Pancreas (tissue), 10 donors: ENCODE measurements around the gene QKI. TPM values are rescaled to one million over a fixed set of nuclear protein-coding genes. Genes with fewer than 3 reads are reported as not detected.

Source experiments
- ATAC-seq, 4 donors: fragments of 200-7000 bp; cut with Tn5 transposase; one replicate each; pipeline versions ENCODE4 v1.8.0 to v1.9.1; 2020; ENCODE audit warnings: mild to moderate bottlenecking in 4 of 4, moderate library complexity in 4 of 4
- DNase-seq, 6 donors: peaks; one replicate each; pipeline ENCODE4 v3.0.0-alpha.2; 2020
- FAIRE-seq: peaks from 2 replicates; lab custom pipeline; 2012; peaks lifted over from hg19 to GRCh38; lab: Jason Lieb, UNC
- H3K27ac ChIP-seq, 4 donors: fragments of 200-600 bp; sonication (generic); 1 replicate in 3 of 4; 2 replicates in 1 of 4; pipeline versions ENCODE4 v1.5.0 to v1.8.0; 2020
- H3K27me3 ChIP-seq, 4 donors: fragments of 200-600 bp; one replicate each; pipeline ENCODE4 v1.8.0; 2021
- H3K36me3 ChIP-seq, 3 donors: fragments of 200-600 bp; sonication (generic) in 1 of 3; one replicate each; pipeline versions ENCODE4 v1.5.0 to v1.8.0; 2020 to 2021
- H3K4me1 ChIP-seq, 3 donors: fragments of 200-600 bp; one replicate each; pipeline ENCODE4 v1.8.0; 2021
- H3K4me3 ChIP-seq, 4 donors: fragments of 200-600 bp; sonication (generic) in 2 of 4; one replicate each; pipeline versions ENCODE4 v1.5.0 to v1.8.0; 2020 to 2021
- H3K9me3 ChIP-seq, 4 donors: fragments of 200-600 bp; one replicate each; pipeline ENCODE4 v1.8.0; 2021
- WGBS, 2 donors: extraction: QIAGEN DNeasy Blood & Tissue Kit; methylation state at CpG; one replicate each; pipeline ENCODE4 v1.1.7; 2013; 5-methylcytosine and 5-hydroxymethylcytosine counted together
- intact Hi-C, 3 donors: fragments of 100-400 bp; cut with DNase I; formaldehyde crosslinking; loops; one replicate each; pipeline versions ENCODE4 v1.11.1 to v1.14.2; 2022
- polyA plus RNA-seq, 2 donors: library from polyadenylated mRNA; stranded (reverse); fragments of 200-250 nt; gene quantifications; one replicate each; pipeline ENCODE4 v1.2.3, GENCODE V29; 2013
- total RNA-seq, 6 donors: library from RNA; stranded (reverse); fragmentation: NEBNext Ultra II Directional in 4 of 6; extraction: Animal tissue kit (Norgen Biotek cat#: 25700) in 4 of 6; gene quantifications; one replicate each; pipeline versions ENCODE4 v1.2.1 to v1.2.4, GENCODE V29; 2021 to 2023
- TF ChIP-seq, protein P1 (sequence below), 4 donors: fragments of 200-600 bp; sonication (generic) in 3 of 4; IDR thresholded peaks; one replicate each; pipeline versions ENCODE4 v1.5.0 to v1.8.0; 2021; ENCODE audit warnings: antibody characterized with exemption in 4 of 4
- donor health status: healthy with polysubstance abuse.
- donor health status: DM: no; HTN: no; CAD: no; lungs with moderate emphysema.
- donor health status: DM: no; HTN: no; CAD: no.
- donor health status: control.
- donor health status: control.
- donor health status: Bipolar disorder and iron deficiency.
- donor health status: DM: yes; HTN: yes; CAD: no.
- donor health status: DM: no; HTN: no; CAD: no.
- donor health status: DM: no; HTN: no; CAD: no.
- donor health status: DM: yes; HTN: yes; CAD: no.

QKI gene
- total and polyA plus RNA-seq, 8 donors, result 9.0 to 52.6 (median 21.6) TPM

GRCh38 chr6:163398815-163399214 is 15.7 kb upstream of the QKI start:
- TF ChIP-seq, protein P1, sequence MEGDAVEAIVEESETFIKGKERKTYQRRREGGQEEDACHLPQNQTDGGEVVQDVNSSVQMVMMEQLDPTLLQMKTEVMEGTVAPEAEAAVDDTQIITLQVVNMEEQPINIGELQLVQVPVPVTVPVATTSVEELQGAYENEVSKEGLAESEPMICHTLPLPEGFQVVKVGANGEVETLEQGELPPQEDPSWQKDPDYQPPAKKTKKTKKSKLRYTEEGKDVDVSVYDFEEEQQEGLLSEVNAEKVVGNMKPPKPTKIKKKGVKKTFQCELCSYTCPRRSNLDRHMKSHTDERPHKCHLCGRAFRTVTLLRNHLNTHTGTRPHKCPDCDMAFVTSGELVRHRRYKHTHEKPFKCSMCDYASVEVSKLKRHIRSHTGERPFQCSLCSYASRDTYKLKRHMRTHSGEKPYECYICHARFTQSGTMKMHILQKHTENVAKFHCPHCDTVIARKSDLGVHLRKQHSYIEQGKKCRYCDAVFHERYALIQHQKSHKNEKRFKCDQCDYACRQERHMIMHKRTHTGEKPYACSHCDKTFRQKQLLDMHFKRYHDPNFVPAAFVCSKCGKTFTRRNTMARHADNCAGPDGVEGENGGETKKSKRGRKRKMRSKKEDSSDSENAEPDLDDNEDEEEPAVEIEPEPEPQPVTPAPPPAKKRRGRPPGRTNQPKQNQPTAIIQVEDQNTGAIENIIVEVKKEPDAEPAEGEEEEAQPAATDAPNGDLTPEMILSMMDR (IDR thresholded peaks at IDR 0.05), result no peak
- DNase-seq, result peak in 1 of 6 donors; percentile 48
- FAIRE-seq, result no peak
- peak in 3 of 4 donors; percentile 35 to 78 (median 74) for ATAC-seq
- no peaks in the 10 kb centered on the region for H3K27me3 ChIP-seq
- no peak overlapping the region for H3K27ac ChIP-seq
- no peaks in the 10 kb centered on the region for H3K4me1 ChIP-seq
- 83 to 84% methylated on average over 9 of the region's 9 CpGs for WGBS, 2 donors
- H3K36me3 ChIP-seq, result no peaks in the 10 kb centered on the region
- no peaks in the 10 kb centered on the region for H3K9me3 ChIP-seq
- H3K4me3 ChIP-seq, result no peak overlapping the region
- intact Hi-C loops, result no loop called here

DNA sequence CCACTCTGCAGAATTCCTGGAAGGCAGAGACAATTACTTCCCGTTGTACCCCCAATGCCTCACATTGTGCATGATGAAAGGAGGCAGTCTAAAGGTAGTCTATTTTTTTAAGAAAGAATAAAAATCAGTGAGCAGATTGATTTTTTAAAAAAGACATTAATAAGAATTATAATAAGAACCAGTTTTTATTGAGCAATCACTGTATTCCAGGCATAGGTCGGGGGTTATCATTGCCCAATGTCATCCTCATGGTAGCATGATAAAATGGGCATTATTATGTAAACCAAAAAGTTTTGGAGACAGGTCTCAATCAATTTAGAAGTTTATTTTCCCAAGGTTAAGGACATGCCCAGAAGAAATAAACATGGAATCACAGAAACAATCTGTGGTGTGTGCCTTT is 14.0 kb upstream of the QKI start:
- H3K36me3 ChIP-seq, result no peaks in the 10 kb centered on the region
- DNase-seq, result no peak
- ATAC-seq, result no peak
- H3K9me3 ChIP-seq, result no peaks in the 10 kb centered on the region
- peaks cover 0 to 5% (median 0%) of the 10 kb centered on the region in 3 donors for H3K4me1 ChIP-seq
- no peak overlapping the region for H3K4me3 ChIP-seq
- FAIRE-seq, result no peak
- no peaks in the 10 kb centered on the region for H3K27me3 ChIP-seq
- 86 to 91% methylated on average over 2 of the region's 2 CpGs for WGBS, 2 donors
- no peak overlapping the region for H3K27ac ChIP-seq
- intact Hi-C loops, result no loop called here
- TF ChIP-seq, protein P1 (IDR thresholded peaks at IDR 0.05), result no peak

- intact Hi-C loops, result no loop called here
- Histone ChIP-seq H3K9me3 (no peaks in the 10 kb centered on the region), H3K4me1 (peaks cover 0 to 10% (median 0%) of the 10 kb centered on the region in 3 donors), H3K4me3 (no peak overlapping the region), H3K27ac (no peak overlapping the region), H3K36me3 (no peaks in the 10 kb centered on the region), H3K27me3 (no peaks in the 10 kb centered on the region)
- WGBS, 2 donors, result 87 to 91% methylated on average over 14 of the region's 14 CpGs
- no peak for DNase-seq
- no peak for FAIRE-seq
- TF ChIP-seq, protein P1 (IDR thresholded peaks at IDR 0.05), result no peak
- ATAC-seq, result no peak
These were observed 13.3 kb upstream of the QKI start for GRCh38 chr6:163401039-163401885.

DNA sequence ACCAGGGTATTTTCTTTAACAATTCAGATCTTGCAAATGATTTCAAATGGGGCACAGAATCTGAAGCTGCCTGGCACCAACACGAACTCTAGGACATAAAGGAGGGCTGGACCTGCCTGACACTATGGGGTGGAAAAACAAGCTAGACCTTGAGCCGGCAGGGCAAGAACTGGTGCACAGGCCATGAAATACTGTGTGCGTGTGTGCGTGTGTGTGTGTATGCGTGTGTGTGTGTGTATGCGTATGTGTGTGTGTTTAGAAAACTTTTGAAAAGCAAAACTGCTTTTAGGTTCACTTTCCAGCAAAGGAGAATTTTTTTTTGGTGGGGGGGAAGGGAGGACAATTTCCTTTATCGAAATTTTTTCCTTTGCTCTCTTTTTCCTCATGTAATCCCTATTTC is 11.9 kb upstream of the QKI start:
- H3K27ac ChIP-seq, result no peak overlapping the region
- H3K27me3 ChIP-seq, result no peaks in the 10 kb centered on the region
- TF ChIP-seq, protein P1 (IDR thresholded peaks at IDR 0.05), result no peak
- ATAC-seq (no peak), FAIRE-seq (no peak), DNase-seq (no peak)
- no peak overlapping the region for H3K4me3 ChIP-seq
- 83 to 86% methylated on average over 7 of the region's 7 CpGs for WGBS, 2 donors
- intact Hi-C loops, result no loop called here
- no peaks in the 10 kb centered on the region for H3K9me3 ChIP-seq
- H3K36me3 ChIP-seq, result no peaks in the 10 kb centered on the region
- H3K4me1 ChIP-seq, result peaks cover 0 to 13% (median 0%) of the 10 kb centered on the region in 3 donors

DNA sequence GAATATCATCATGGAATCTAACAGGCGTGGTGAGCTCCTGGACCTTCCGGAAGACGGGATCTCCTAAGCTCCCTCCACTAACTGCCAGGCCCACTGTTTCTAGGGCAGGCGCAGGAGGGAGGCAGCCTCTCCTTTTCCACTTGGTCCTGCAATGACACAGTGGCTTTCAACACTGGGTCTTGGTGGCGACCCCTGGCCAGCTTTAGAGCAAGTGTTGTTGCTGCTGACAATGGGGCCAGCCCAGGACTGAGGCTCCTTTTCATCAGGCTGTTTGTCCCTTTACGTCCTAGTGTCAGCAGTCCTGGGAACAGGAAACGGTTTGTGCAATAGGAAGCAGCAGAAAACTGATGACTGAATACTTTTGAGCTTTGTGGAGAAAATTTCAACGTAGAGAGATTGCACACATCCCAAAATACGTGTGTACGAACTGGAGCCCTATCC is 9.7 kb upstream of the QKI start:
- no peaks in the 10 kb centered on the region for H3K9me3 ChIP-seq
- TF ChIP-seq, protein P1 (IDR thresholded peaks at IDR 0.05), result no peak
- 86 to 91% methylated on average over 10 of the region's 10 CpGs for WGBS, 2 donors
- no peak overlapping the region for H3K4me3 ChIP-seq
- FAIRE-seq (no peak), ATAC-seq (peak in 3 of 4 donors; percentile 24 to 71 (median 48)), DNase-seq (peak in 1 of 6 donors; percentile 54)
- peak overlapping the region in 3 of 4 donors; percentile 30 to 86 (median 85) for H3K27ac ChIP-seq
- H3K27me3 ChIP-seq, result no peaks in the 10 kb centered on the region
- H3K36me3 ChIP-seq, result no peaks in the 10 kb centered on the region
- intact Hi-C loops, result no loop called here
- peaks cover 0 to 19% (median 0%) of the 10 kb centered on the region in 3 donors for H3K4me1 ChIP-seq
